ENCODE measurements around the gene FOXRED1.
A peak's percentile ranks its signal among the peaks of the same experiment; 100 is the strongest.

The FOXRED1 gene

DNA sequence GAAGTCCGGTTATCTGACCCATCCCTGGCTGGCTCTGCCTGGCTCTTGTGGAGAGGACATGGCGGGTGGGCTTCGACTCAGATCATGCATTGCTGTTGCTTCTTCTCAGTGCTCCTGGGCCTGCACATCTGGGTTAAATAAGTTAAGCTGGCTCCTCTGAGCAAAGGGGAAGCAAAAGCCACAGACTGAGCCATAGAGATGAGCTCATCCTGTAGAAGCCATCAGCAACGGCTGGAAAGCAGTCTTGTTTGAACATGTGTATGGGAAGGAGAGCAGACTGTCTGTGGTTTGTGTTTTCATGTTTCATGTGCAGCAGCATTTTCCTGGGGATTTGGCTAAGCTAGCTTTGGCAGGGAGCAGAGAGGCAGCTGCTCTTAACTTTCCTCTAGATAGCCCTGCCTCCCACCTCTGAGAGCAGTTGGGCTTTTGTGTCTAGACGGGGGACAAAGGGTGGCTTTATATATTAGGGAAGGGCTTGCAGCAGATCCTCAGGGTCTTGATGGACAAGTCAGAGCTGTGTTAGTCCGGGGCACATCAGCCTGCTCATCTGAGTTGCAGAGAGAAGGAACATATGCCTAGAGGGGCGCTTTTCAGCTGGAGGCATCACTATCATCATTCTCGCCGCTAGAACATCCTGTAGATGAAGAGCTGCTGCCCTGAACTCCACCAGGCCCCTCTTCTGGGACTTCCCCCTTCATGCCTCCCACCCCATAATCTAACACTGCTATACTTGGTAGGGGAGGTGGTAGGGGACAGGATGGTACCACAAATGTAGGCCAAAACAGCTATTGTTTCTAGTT lies 49.8 kb downstream of the FOXRED1 start:
- no peak for DNase-seq (ENCODE audit: low spot score)
- Histone ChIP-seq H3K27ac (peak overlapping the region; percentile 58 to 94), H3K4me3 (peak overlapping the region; percentile 56)
- no peak for TF ChIP-seq CTCF (IDR thresholded peaks at IDR 0.05)

- Histone ChIP-seq H3K4me3 (peak overlapping the region; percentile 56), H3K27ac (peak overlapping the region; percentile 58 to 94)
- DNase-seq (ENCODE audit: low spot score), result no peak
- TF ChIP-seq CTCF (IDR thresholded peaks at IDR 0.05), result no peak
Observed at GRCh38 chr11:126319374-126319740, 50.4 kb downstream of the FOXRED1 start.

DNA sequence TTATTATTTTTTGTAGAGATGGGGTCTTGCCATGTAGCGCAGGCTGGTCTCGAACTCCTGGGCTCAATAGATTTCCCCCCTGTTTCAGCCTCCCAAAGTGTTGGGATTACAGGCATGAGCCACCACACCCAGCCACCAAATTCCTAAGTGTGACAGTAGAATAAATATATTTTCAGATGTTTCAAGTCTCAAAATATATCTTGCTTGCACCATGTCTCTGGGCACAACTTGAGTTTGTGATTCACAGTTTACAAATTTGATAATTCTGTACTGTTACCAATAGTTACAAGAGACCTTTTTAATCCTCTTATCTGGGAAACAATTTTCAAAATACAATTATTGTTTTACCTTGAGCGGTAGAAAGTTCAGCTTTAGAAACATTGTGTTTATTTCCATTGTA lies 54.0 kb downstream of the FOXRED1 start:
- Histone ChIP-seq H3K27ac (no peak overlapping the region), H3K4me3 (no peak overlapping the region)
- no peak for DNase-seq (ENCODE audit: low spot score)
- TF ChIP-seq CTCF (IDR thresholded peaks at IDR 0.05), result no peak

DNA sequence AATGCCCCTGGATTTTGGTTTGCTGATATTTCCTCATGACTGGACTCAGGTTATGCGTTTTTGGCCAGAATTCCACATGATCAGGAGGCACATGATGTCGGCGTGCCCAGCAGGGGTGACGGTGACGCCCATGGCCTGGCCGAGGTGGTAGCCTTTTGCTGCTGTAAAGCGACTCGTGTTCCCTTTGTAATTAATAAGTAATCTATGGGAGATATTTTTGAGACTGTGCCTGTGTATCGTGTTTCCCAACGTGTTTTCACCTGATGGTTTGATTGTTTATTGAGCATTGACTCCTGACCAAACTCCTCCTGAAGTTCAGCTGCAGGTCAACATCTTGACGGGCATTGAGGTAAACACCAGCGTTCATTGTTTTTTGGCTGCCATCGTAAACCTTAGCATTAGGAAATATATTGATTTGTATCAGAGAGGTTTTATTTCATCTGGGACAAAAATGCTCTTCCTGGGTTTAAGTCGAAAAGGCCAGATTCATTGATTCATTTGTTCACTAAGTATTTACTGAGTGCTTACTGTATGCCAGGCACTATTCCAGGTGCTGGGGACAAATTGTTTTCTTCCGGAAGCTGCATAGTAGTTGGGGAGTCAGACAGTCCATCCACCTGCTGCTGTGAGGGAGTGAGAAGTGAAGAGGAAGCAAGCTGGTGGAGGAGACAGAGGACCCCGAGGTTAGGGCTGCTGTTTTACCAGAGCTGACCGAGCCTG lies 58.5 kb downstream of the FOXRED1 start:
- DNase-seq (ENCODE audit: low spot score), result no peak
- no peak for TF ChIP-seq CTCF (IDR thresholded peaks at IDR 0.05)

More for the DNA sequence above, 58.5 kb downstream of the FOXRED1 start:
- H3K27ac ChIP-seq, result no peak overlapping the region
- H3K4me3 ChIP-seq, result no peak overlapping the region

Data from coronary artery (tissue), 2 donors.